NCI-H774 (cell line): Measurements from ENCODE around the gene GYPC.
"Not testable (repeated sequence)": the region's sequence is repeated elsewhere in the genome, so short reads cannot be mapped to it uniquely, and the experiment has no call there.

Experiments
- DNase-seq: peaks from one replicate; lab custom pipeline; 2025; lab: John Stamatoyannopoulos, UW

Gene GYPC

GRCh38 chr2:126655500-126656430 lies at the start of gene GYPC:
GYPC (plus strand) TSS chr2:126656158; CDS start chr2:126656264, 106 bp downstream.
- no peak for DNase-seq

DNA sequence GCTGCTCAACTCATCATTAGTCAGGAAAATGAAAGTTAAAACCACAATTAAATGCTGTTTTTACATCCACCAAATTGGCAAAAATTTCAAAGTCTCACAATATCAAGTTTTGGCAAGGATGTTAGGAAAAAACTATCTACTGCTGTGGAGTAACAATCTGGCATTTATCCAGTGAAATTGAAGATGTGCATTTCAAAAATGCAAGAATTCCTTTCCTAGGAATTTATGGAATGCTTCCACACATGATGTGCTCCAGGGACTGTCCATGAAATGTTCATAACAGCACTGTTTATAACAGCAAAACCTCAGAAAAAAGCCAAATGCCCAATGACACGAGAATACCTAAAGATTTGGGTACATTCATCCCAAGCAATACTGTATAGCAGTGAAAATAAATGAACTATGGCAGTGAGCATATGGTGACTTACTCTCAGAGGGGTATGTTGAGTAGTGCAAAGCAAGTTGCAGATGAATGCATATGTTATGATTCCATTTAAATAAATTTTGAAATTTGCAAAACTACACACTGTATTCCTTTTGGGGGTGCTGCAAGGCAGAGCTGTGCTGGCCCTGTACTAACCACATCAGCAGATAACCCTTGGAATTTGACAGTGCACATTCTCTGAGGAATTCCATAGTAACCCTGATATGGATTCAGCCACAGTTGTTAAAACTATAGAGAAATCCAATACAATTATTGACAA lies 41.3 kb upstream of the GYPC start:
- no peak for DNase-seq

GRCh38 chr2:126616606-126617069 lies 39.3 kb upstream of the GYPC start:
- no peak for DNase-seq

DNA sequence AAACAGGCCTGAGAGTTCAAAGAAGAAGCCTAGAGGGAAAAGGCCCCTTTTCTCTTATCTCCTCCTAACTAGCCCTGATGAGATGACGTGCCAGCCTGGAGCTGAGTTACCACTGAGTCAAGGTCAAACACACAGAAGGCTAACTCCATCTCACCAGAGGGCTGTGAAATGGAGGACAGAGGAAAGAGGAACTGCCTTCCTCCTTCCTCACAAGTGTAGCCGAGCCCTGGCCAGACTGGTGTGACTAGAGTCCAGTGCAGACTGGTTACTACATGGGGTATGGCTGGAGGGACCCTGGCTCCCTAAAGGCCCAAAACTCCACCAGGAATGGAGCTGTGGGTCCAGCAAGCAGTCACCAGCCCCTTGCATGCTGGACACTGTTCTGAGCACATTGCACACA lies 35.7 kb upstream of the GYPC start:
- DNase-seq = no peak

DNA sequence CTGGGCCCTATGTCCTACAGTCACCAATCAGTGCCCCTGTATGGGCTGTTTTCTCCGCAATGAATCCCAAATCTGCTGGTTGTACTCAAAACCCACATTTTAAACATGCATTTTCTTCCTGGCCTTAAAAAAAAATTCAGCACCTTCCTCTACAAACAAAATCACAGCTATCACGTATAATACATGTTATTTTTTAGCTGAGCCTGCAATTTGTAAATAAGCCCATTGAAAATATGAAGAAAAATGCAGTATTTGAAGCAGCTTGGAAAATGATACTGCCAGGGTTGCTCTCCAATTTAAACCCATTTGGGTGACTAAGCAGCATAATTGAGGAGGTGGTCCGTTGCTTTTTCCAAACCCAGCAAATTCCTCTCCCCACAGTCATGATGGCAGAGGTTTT lies 33.0 kb upstream of the GYPC start:
- no peak for DNase-seq

DNA sequence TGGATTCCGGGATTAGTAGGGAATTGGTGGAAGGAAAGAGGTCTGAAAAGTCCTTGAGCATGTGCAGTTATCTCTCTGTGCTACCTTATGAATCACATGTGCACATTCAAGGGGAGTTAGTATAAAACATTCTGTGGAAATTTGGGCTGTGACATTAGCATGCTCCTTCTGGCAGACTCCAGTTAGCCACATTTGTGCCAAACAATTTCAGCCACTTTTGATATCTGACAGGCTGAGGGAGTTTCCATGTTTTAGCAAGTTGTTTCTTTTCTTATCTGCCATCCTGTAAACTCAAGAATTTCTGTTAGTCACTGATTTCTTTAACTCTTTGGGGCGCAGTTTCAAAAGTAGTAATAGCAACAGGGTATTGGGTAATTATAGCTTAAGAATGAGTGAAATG lies 28.3 kb upstream of the GYPC start:
- DNase-seq = no peak

DNA sequence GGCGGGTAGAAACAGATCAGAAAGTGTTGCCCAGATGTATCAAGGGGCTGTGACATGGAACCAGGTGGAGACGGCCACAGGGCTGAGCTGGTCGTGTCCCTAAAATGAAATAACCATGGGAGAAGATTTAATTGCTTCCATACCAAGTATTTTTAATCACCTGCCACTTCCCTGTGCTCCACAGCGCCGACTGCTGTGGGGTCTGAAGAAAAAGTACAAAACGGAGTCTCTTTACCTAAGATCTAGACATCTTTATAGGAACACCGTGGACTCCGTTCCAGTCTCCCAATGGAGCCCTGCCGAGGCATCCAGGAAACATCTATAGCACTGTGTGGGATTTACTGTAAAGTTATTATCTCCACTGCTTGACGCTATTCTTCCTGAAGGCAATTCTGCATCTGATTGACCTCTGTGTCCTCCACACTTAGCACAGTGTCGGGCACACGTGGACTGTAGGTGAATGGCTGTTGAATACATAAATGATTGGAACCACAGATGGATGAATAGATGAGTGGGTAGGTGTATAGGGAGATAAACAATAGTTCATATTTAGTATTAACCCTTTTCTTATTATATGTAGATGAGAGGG lies 21.6 kb upstream of the GYPC start:
- DNase-seq = no peak

GRCh38 chr2:126635281-126635680 lies 20.7 kb upstream of the GYPC start:
- no peak for DNase-seq

DNA sequence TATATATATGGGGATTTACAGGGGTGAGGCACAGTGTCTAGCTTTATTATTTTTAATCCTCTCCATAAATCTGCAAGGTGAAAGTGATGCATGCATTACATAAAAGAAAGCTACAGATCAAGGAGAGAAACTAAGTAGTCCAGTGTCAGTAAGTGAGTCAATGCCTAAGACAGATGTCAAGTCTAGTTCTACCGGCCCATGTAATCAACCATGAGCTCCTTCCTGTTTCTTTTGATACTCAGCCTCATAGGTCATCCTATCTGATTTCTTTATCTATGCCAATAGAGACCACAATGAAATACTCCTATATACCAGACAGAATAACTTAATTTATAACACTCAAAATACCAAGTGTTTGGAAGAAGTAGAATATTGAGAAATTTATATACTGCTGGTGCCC lies 20.2 kb upstream of the GYPC start:
- DNase-seq = no peak

GRCh38 chr2:126637386-126637785 lies 18.6 kb upstream of the GYPC start:
- no peak for DNase-seq

GRCh38 chr2:126638746-126639145 lies 17.2 kb upstream of the GYPC start:
- DNase-seq = no peak

GRCh38 chr2:126639276-126639675 lies 16.7 kb upstream of the GYPC start:
- no peak for DNase-seq

GRCh38 chr2:126641294-126641693 lies 14.7 kb upstream of the GYPC start:
- not testable (repeated sequence) for DNase-seq

DNA sequence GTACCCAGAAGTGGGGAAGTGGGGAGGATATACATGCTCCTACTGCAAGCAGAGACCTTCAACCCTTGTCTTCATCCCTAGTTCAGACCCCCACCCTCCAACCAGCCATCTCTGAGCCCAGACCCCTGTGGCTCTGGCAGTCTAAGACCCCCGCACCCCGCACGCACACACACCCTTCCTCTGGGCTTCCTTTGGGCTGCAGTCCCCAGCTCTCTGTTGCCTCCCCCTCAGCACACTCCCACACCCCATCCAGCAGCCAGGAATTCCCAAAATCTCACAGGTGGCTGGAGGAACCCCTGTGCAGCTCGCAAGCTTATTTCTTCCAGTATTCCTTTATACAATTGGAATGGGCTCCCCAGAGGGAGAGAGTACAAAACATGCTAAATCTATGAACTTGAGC lies 13.9 kb upstream of the GYPC start:
- no peak for DNase-seq

DNA sequence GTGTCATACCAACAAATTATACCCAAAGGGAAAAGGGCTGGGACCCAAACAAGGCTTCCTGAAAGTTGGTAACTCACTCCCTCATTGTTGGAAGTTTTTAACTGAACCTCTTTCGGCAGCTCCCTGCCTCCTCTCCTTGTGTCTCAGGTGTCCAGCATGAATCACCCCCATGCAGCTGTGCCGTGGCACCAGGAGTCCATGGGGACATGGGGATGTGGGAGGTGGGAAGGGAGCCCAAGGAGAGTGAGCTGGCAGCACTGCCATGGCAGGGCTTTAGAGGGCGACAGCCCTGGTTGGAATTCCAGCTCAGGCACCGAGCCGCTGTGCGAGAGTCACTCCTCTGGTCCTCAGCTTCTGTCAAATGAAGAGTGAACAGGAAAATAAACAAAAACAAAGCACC lies 12.5 kb upstream of the GYPC start:
- no peak for DNase-seq

- no peak for DNase-seq
These were observed 12.0 kb upstream of the GYPC start for GRCh38 chr2:126643972-126644371.

DNA sequence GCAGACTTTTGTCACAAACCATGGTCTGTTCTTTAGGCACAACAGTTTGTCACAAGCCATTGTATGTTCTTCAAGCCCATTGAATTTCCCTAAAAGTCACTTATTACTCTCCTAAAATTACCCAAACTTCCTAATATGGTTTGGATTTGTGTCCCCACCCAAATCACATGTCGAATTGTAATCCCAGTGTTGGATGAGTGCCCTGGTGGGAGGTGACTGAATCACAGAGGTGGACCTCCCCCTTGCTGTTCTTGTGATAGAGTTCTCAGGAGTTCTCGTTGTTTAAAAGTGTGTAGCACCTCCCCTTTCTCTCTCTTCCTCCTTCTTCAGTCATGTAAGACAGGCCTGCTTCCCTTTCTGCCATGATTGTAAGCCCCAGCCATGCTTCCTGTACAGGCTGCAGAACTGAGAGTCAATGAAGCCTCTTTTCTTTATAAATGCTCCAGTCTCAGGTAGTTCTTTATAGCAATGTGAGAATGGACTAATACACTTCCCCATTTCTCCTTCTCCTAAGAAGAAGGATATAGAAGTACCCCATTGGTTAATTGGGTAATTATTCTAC lies 11.2 kb upstream of the GYPC start:
- no peak for DNase-seq

GRCh38 chr2:126645211-126645618 lies 10.7 kb upstream of the GYPC start:
- DNase-seq = no peak

- no peak for DNase-seq
These were observed 9.9 kb upstream of the GYPC start for GRCh38 chr2:126646026-126646425.

DNA sequence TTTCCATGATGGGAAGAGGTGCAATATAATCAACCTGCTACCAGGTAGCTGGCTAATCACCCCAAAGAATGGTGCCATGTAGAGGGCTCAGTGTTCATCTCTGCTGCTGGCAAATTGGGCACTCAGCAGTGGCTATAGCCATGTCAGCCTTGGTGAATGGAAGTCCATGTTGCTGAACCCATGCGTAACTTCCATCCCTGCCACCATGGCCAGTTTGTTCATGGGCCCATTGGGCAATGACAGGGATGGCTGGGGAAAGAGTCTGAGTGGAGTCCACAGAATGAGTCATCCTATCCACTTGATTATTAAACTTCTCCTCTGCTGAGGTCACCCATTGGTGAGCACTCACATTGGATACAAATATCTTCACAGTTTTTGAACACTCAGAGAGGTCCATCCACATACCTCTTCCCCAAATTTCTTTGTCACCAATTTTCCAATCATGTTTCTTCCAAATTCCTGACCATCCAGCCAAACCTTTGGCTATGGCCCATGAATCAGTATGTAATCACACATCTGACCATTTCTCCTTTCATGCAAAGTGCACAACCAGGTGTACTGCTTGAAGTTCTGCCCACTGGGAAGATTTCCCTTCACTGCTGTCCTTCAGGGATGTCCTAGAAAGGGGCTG lies 8.1 kb upstream of the GYPC start:
- DNase-seq = not testable (repeated sequence)

- DNase-seq = not testable (repeated sequence)
These were observed 7.6 kb upstream of the GYPC start for GRCh38 chr2:126648345-126648786.

GRCh38 chr2:126649101-126649500 lies 6.9 kb upstream of the GYPC start:
- DNase-seq = no peak
